A673 (cell line): ENCODE results near the gene PYY. TPM values are rescaled to one million over a fixed set of nuclear protein-coding genes. Genes with fewer than 3 reads are reported as not detected.
"Not testable (repeated sequence)": the region's sequence is repeated elsewhere in the genome, so short reads cannot be mapped to it uniquely, and the experiment has no call there.

Experiments
- BruUV-seq: library from RNA; stranded (reverse); fragments of 400-500 nt; replicated peaks from 2 replicates; lab custom pipeline; 2021; lab: Mats Ljungman, UMichigan
- CTCF ChIA-PET: fragments of 300-600 bp; sonication (Branson Sonifier 250); formaldehyde crosslinking; loops from one replicate; lab custom pipeline; 2022; ENCODE audit warnings: antibody characterized with exemption; lab: Charles Lee
- POLR2A ChIA-PET: fragments of 300-600 bp; sonication (Branson Sonifier 250); formaldehyde crosslinking; loops from one replicate; lab custom pipeline; 2022; ENCODE audit warnings: antibody characterized with exemption; ENCODE audit not compliant: low non-redundant PET; lab: Charles Lee
- DNase-seq: peaks from one replicate; pipeline ENCODE4 v3.0.0-alpha.2; 2015; ENCODE audit warnings: low spot score
- H3K27ac ChIP-seq: fragments of 200-600 bp; sonication (generic); 2 replicates; pipeline ENCODE4 v1.5.1; 2016; ENCODE audit warnings: mixed run types, low read depth, mild to moderate bottlenecking, mixed read lengths, antibody characterized with exemption, low read length; ENCODE audit not compliant: poor library complexity, severe bottlenecking
- H3K27me3 ChIP-seq: fragments of 200-600 bp; sonication (generic); replicated peaks from 2 replicates; pipeline ENCODE4 v1.6.1; 2017; ENCODE audit warnings: mixed run types, low read depth, mild to moderate bottlenecking, mixed read lengths, antibody characterized with exemption, low read length; ENCODE audit not compliant: insufficient read depth, poor library complexity
- H3K36me3 ChIP-seq: fragments of 200-600 bp; sonication (generic); 2 replicates; pipeline ENCODE4 v1.6.1; 2016; ENCODE audit warnings: mixed run types, mild to moderate bottlenecking, mixed read lengths, antibody characterized with exemption, low read length; ENCODE audit not compliant: insufficient read depth, poor library complexity, severe bottlenecking
- H3K4me1 ChIP-seq: fragments of 200-600 bp; sonication (generic); 2 replicates; pipeline ENCODE4 v1.6.1; 2017; ENCODE audit warnings: mixed run types, mild to moderate bottlenecking, mixed read lengths, antibody characterized with exemption, low read length; ENCODE audit not compliant: insufficient read depth, poor library complexity, severe bottlenecking
- H3K4me3 ChIP-seq: fragments of 200-600 bp; sonication (generic); 2 replicates; pipeline ENCODE4 v1.5.1; 2016; ENCODE audit warnings: low read depth, mixed run types, mild to moderate bottlenecking, mixed read lengths, low read length; ENCODE audit not compliant: poor library complexity, severe bottlenecking
- H3K9me3 ChIP-seq: fragments of 200-600 bp; sonication (generic); 2 replicates; pipeline ENCODE4 v1.6.1; 2016; ENCODE audit warnings: mixed run types, low read depth, mild to moderate bottlenecking, mixed read lengths, antibody characterized with exemption, low read length; ENCODE audit not compliant: poor library complexity, severe bottlenecking
- EZH2 ChIP-seq: fragments of 200-600 bp; sonication (generic); IDR thresholded peaks from 2 replicates; pipeline ENCODE4 v1.6.1; 2017; ENCODE audit warnings: borderline replicate concordance, low read depth, mild to moderate bottlenecking, mixed read lengths, antibody characterized with exemption, low read length; ENCODE audit not compliant: poor library complexity, severe bottlenecking
- intact Hi-C: fragments of 100-400 bp; cut with micrococcal nuclease; formaldehyde crosslinking; loops from one replicate; pipeline ENCODE4 v1.10.0; 2022; ENCODE audit not compliant: unreplicated experiment
- total RNA-seq: library from RNA; stranded (reverse); gene quantifications from 2 replicates; pipeline ENCODE4 v1.2.3, GENCODE V29; 2021
- TF ChIP-seq, protein P1 (sequence below): fragments of 300-800, 200-600 bp; sonication (generic); conservative IDR thresholded peaks from 2 replicates; pipeline ENCODE4 v1.5.1; 2017; ENCODE audit warnings: low read depth, mild to moderate bottlenecking, antibody characterized with exemption, low read length, moderate library complexity, mixed read lengths

PYY gene
- total RNA-seq, 1 experiment from 2014 or later: not detected

DNA sequence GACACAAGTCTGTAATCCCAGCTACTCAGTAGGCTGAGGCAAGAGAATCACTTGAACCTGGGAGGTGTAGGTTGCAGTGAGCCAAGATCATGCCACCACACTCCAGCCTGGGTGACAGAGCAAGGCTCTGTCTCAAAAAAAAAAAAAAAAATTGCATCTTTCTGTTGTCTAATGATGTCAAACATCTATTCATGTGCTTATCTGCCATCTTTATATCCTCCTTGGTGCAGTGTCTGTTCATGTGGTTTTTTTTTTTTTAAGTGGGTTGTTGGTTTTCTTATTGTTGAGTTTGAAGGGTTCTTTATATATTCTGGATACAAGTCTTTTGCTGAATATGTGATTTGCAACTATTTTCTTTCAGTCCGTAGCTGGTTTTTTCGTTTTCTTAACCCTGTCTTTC is 17.7 kb upstream of the PYY start:
- H3K9me3 ChIP-seq, H3K27ac ChIP-seq, intact Hi-C loops, POLR2A ChIA-PET, H3K36me3 ChIP-seq, CTCF ChIA-PET, DNase-seq, H3K4me1 ChIP-seq, H3K4me3 ChIP-seq, BruUV-seq, H3K27me3 ChIP-seq: not testable (repeated sequence)

DNA sequence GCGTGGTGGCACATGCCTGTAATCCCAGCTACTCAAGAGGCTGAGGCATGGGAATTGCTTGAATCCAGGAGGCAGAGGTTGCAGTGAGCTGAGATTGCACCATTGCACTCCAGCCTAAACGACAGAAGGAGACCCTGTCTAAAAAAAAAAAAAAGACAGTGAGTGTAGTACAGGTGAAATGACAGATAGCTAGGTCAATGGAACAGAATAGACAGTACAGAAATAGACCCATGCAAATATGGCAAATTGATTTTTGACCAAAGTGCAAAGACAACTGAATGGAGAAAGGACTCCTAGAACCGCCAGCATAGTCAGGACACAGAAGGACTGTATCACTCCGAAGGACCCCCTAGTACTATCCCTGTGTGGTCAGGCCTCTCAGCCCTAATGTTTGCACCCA is 16.6 kb upstream of the PYY start:
- DNase-seq: no peak
- CTCF ChIA-PET: no interaction called here
- Histone ChIP-seq H3K4me3 (no peak overlapping the region), H3K4me1 (no peaks in the 10 kb centered on the region), H3K9me3 (no peaks in the 10 kb centered on the region), H3K36me3 (no peaks in the 10 kb centered on the region), H3K27me3 (no peaks in the 10 kb centered on the region), H3K27ac (no peak overlapping the region)
- intact Hi-C loops: no loop called here
- no TSS peak for BruUV-seq
- TF ChIP-seq EZH2: no peak
- TF ChIP-seq, protein P1, sequence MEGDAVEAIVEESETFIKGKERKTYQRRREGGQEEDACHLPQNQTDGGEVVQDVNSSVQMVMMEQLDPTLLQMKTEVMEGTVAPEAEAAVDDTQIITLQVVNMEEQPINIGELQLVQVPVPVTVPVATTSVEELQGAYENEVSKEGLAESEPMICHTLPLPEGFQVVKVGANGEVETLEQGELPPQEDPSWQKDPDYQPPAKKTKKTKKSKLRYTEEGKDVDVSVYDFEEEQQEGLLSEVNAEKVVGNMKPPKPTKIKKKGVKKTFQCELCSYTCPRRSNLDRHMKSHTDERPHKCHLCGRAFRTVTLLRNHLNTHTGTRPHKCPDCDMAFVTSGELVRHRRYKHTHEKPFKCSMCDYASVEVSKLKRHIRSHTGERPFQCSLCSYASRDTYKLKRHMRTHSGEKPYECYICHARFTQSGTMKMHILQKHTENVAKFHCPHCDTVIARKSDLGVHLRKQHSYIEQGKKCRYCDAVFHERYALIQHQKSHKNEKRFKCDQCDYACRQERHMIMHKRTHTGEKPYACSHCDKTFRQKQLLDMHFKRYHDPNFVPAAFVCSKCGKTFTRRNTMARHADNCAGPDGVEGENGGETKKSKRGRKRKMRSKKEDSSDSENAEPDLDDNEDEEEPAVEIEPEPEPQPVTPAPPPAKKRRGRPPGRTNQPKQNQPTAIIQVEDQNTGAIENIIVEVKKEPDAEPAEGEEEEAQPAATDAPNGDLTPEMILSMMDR: no peak
- POLR2A ChIA-PET: no interaction called here

DNA sequence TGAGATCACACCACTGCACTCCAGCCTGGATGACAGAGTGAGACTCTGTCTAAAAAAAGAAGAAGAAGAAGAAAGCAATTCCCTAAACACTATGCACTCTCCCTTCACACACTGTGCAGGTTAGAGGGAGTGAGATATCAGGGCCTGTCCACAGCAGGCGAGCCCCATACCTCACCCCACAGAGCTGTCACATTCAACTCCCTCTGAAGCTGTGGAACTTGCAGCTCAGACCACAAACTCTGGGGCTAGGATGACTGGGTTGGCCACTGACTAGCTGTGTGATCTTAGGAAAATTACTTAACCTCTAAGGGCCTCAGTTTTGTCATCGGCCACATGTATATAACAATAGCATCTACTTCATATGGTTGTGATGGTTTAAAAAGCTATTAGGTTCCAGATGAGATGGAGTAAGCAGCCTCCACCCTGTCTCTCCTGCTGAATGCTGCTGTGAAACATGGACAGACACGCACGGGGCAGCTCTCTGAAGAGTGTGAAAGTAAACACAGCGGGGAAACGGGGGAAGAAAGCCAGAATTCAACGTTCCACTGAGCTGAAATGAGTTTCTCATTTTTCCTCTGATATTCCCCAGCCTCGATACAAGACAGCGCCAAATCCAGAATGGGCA is 13.6 kb upstream of the PYY start:
- TF ChIP-seq, protein P1: no peak
- no peak for TF ChIP-seq EZH2
- ChIA-PET POLR2A (no interaction called here), CTCF (no interaction called here)
- Histone ChIP-seq H3K4me1 (no peaks in the 10 kb centered on the region), H3K36me3 (no peaks in the 10 kb centered on the region), H3K4me3 (no peak overlapping the region), H3K27ac (no peak overlapping the region), H3K9me3 (no peaks in the 10 kb centered on the region), H3K27me3 (no peaks in the 10 kb centered on the region)
- no TSS peak for BruUV-seq
- intact Hi-C loops: no loop called here
- no peak for DNase-seq

DNA sequence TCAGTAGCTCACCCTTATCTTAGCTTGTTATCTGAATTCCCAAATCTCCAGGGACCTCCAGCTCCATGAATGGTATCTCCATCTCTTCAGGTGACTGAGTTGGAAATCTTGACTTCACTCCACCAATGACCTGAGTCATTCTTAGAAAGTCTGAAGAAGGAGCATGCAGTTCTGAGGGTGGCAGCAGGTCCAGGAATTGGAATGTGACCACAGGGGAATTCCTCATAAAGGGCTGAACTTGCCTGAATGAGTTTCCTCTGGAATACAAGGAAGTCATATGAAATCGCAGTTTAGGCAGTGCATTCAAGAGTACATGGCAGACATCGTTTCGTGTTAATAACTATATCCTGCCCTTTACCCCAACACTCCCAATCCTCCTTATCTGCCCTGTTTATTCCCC is 12.5 kb upstream of the PYY start:
- TF ChIP-seq, protein P1: no peak
- TF ChIP-seq EZH2: no peak
- Histone ChIP-seq H3K27ac (no peak overlapping the region), H3K4me1 (no peaks in the 10 kb centered on the region), H3K4me3 (no peak overlapping the region), H3K27me3 (no peaks in the 10 kb centered on the region), H3K9me3 (no peaks in the 10 kb centered on the region), H3K36me3 (no peaks in the 10 kb centered on the region)
- CTCF ChIA-PET: no interaction called here
- no peak for DNase-seq
- intact Hi-C loops: no loop called here
- BruUV-seq: no TSS peak
- POLR2A ChIA-PET: no interaction called here
